Activated CD8-positive, alpha-beta memory T cell treated with anti-CD3 and anti-CD28 coated beads, Interleukin-2, amount 10 ng/mL, durations not matched to agents 7 days and 5 days (primary cell): ENCODE results near the gene ITPKC. TPM values are rescaled to one million over a fixed set of nuclear protein-coding genes. Genes with fewer than 3 reads are reported as not detected.

ENCODE experiments used
- ATAC-seq: fragments of 150-1000 bp; cut with Tn5 transposase; one replicate; pipeline ENCODE4 v1.10.0; 2021; ENCODE audit warnings: moderate library complexity
- CTCF ChIA-PET: fragments of 350-600 bp; sonication (Branson Sonifier 250); formaldehyde crosslinking; loops from one replicate; lab custom pipeline; 2021; ENCODE audit warnings: antibody characterized with exemption; lab: Charles Lee
- DNase-seq: peaks from one replicate; pipeline ENCODE4 v3.0.0-alpha.2; 2020
- H3K27ac Mint-ChIP-seq: one replicate; pipeline ENCODE4 v1.8.0; 2021; ENCODE audit warnings: mild to moderate bottlenecking, mixed read lengths
- H3K27me3 Mint-ChIP-seq: one replicate; pipeline ENCODE4 v1.8.0; 2021; ENCODE audit warnings: mixed read lengths
- H3K36me3 Mint-ChIP-seq: one replicate; pipeline ENCODE4 v1.8.0; 2021; ENCODE audit warnings: mild to moderate bottlenecking, mixed read lengths
- H3K4me1 Mint-ChIP-seq: one replicate; pipeline ENCODE4 v1.8.0; 2021; ENCODE audit warnings: mixed read lengths
- H3K4me3 Mint-ChIP-seq: one replicate; pipeline ENCODE4 v1.8.0; 2021; ENCODE audit warnings: mild to moderate bottlenecking, moderate library complexity, mixed read lengths
- H3K9me3 Mint-ChIP-seq: one replicate; pipeline ENCODE4 v1.8.0; 2022; ENCODE audit warnings: low read depth, mixed read lengths
- total RNA-seq, 2 experiments: library from RNA; stranded (reverse); gene quantifications; one replicate each; pipeline ENCODE4 v1.2.3, GENCODE V29; 2021

The ITPKC gene
- total RNA-seq, 2 experiments from 2014 or later, result 5.6 to 5.8 TPM

GRCh38 chr19:40709817-40710216, 7.1 kb upstream of the ITPKC start:
- peaks cover 21% of the 10 kb centered on the region for H3K36me3 Mint-ChIP-seq
- H3K9me3 Mint-ChIP-seq, result no peaks in the 10 kb centered on the region
- H3K4me3 Mint-ChIP-seq, result no peak overlapping the region
- DNase-seq (no peak), ATAC-seq (no peak)
- CTCF ChIA-PET, result no interaction called here
- no peak overlapping the region for H3K27ac Mint-ChIP-seq
- no peaks in the 10 kb centered on the region for H3K27me3 Mint-ChIP-seq
- H3K4me1 Mint-ChIP-seq, result peaks cover 19% of the 10 kb centered on the region

- no peaks in the 10 kb centered on the region for H3K9me3 Mint-ChIP-seq
- no peaks in the 10 kb centered on the region for H3K27me3 Mint-ChIP-seq
- CTCF ChIA-PET, result no interaction called here
- peaks cover 13% of the 10 kb centered on the region for H3K36me3 Mint-ChIP-seq
- ATAC-seq, result no peak
- DNase-seq, result no peak
- peak overlapping the region; percentile 94 for H3K4me3 Mint-ChIP-seq
- H3K27ac Mint-ChIP-seq, result peak overlapping the region; percentile 66
- H3K4me1 Mint-ChIP-seq, result peaks cover 48% of the 10 kb centered on the region
These were observed 3.0 kb upstream of the ITPKC start for GRCh38 chr19:40713939-40714338.

- Mint-ChIP-seq H3K4me3 (peak overlapping the region; percentile 94), H3K9me3 (no peaks in the 10 kb centered on the region), H3K27ac (peak overlapping the region; percentile 96), H3K4me1 (peaks cover 54% of the 10 kb centered on the region), H3K36me3 (peaks cover 10% of the 10 kb centered on the region), H3K27me3 (no peaks in the 10 kb centered on the region)
- peak; percentile 96 for DNase-seq
- CTCF ChIA-PET, result no interaction called here
- peak; percentile 77 for ATAC-seq
These were observed 2.2 kb upstream of the ITPKC start for GRCh38 chr19:40714441-40715299.

GRCh38 chr19:40716031-40716481, 856 bp upstream of the ITPKC start:
- DNase-seq (peak; percentile 73), ATAC-seq (peak; percentile 4)
- Mint-ChIP-seq H3K36me3 (peaks cover 10% of the 10 kb centered on the region), H3K9me3 (no peaks in the 10 kb centered on the region), H3K4me3 (peak overlapping the region; percentile 94), H3K27me3 (no peaks in the 10 kb centered on the region), H3K27ac (peak overlapping the region; percentile 96), H3K4me1 (peaks cover 66% of the 10 kb centered on the region)
- CTCF ChIA-PET, result interaction anchor here (1.2 to 2.1 kb wide), 9 partner anchors 25 to 103 kb away, joined by 3 to 14 read pairs (median 5); partner anchors contain the start of genes ACTMAP, EGLN2, NUMBL and RAB4B

GRCh38 chr19:40717325-40717879, 490 bp downstream of the ITPKC start:
- peaks cover 65% of the 10 kb centered on the region for H3K4me1 Mint-ChIP-seq
- peak overlapping the region; percentile 80 for H3K27ac Mint-ChIP-seq

GRCh38 chr19:40717880-40718773, 1.2 kb downstream of the ITPKC start:
- no peak for DNase-seq
- peaks cover 6% of the 10 kb centered on the region for H3K36me3 Mint-ChIP-seq
- CTCF ChIA-PET, result interaction anchor here (1.5 to 2.1 kb wide), 5 partner anchors 14 to 101 kb away, joined by 3 to 14 read pairs (median 8); partner anchors contain the start of genes ACTMAP, EGLN2, NUMBL and SNRPA

More at GRCh38 chr19:40717325-40717879, 490 bp downstream of the ITPKC start:
- Mint-ChIP-seq H3K4me3 (peak overlapping the region; percentile 73), H3K9me3 (no peaks in the 10 kb centered on the region), H3K36me3 (peaks cover 6% of the 10 kb centered on the region), H3K27me3 (no peaks in the 10 kb centered on the region)
- DNase-seq, result no peak
- CTCF ChIA-PET, result interaction anchor here (1.5 to 2.1 kb wide), 7 partner anchors 15 to 102 kb away, joined by 3 to 14 read pairs (median 5); partner anchors contain the start of genes ACTMAP, EGLN2, NUMBL and SNRPA
- no peak for ATAC-seq

GRCh38 chr19:40718774-40719391, 2.0 kb downstream of the ITPKC start:
- CTCF ChIA-PET, result no interaction called here
- ATAC-seq, result no peak
- peaks cover 9% of the 10 kb centered on the region for H3K36me3 Mint-ChIP-seq
- DNase-seq, result no peak
- no peaks in the 10 kb centered on the region for H3K9me3 Mint-ChIP-seq
- H3K27ac Mint-ChIP-seq, result peak overlapping the region; percentile 78
- H3K4me3 Mint-ChIP-seq, result peak overlapping the region; percentile 73
- H3K4me1 Mint-ChIP-seq, result peaks cover 63% of the 10 kb centered on the region
- no peaks in the 10 kb centered on the region for H3K27me3 Mint-ChIP-seq

More at GRCh38 chr19:40717880-40718773, 1.2 kb downstream of the ITPKC start:
- H3K27me3 Mint-ChIP-seq, result no peaks in the 10 kb centered on the region
- peak overlapping the region; percentile 80 for H3K27ac Mint-ChIP-seq
- H3K4me1 Mint-ChIP-seq, result peaks cover 64% of the 10 kb centered on the region
- no peaks in the 10 kb centered on the region for H3K9me3 Mint-ChIP-seq
- ATAC-seq, result no peak
- H3K4me3 Mint-ChIP-seq, result peak overlapping the region; percentile 73

GRCh38 chr19:40719414-40719894, 2.5 kb downstream of the ITPKC start:
- Mint-ChIP-seq H3K4me1 (peaks cover 61% of the 10 kb centered on the region), H3K27me3 (no peaks in the 10 kb centered on the region)
- CTCF ChIA-PET, result no interaction called here

GRCh38 chr19:40721140-40721486, 4.2 kb downstream of the ITPKC start:
- Mint-ChIP-seq H3K27ac (no peak overlapping the region), H3K4me1 (peaks cover 52% of the 10 kb centered on the region), H3K4me3 (no peak overlapping the region), H3K36me3 (peaks cover 14% of the 10 kb centered on the region), H3K9me3 (no peaks in the 10 kb centered on the region), H3K27me3 (no peaks in the 10 kb centered on the region)
- CTCF ChIA-PET, result interaction anchor here (1.5 kb wide), 1 partner anchor 23 kb away, joined by 4 read pairs; no protein-coding TSS in a partner anchor
- ATAC-seq (no peak), DNase-seq (no peak)

More at GRCh38 chr19:40719414-40719894, 2.5 kb downstream of the ITPKC start:
- H3K4me3 Mint-ChIP-seq, result peak overlapping the region; percentile 73
- H3K27ac Mint-ChIP-seq, result no peak overlapping the region
- no peaks in the 10 kb centered on the region for H3K9me3 Mint-ChIP-seq
- ATAC-seq (no peak), DNase-seq (no peak)
- peaks cover 10% of the 10 kb centered on the region for H3K36me3 Mint-ChIP-seq

- Mint-ChIP-seq H3K4me3 (no peak overlapping the region), H3K27ac (no peak overlapping the region), H3K27me3 (no peaks in the 10 kb centered on the region), H3K9me3 (no peaks in the 10 kb centered on the region), H3K4me1 (peaks cover 49% of the 10 kb centered on the region), H3K36me3 (peaks cover 14% of the 10 kb centered on the region)
- ATAC-seq (no peak), DNase-seq (no peak)
- CTCF ChIA-PET, result interaction anchor here (0.8 to 0.9 kb wide), 2 partner anchors 21 to 31 kb away, joined by 3 read pairs; partner anchors contain the start of gene NUMBL
These were observed 5.2 kb downstream of the ITPKC start for GRCh38 chr19:40721936-40722661.

- no peak overlapping the region for H3K27ac Mint-ChIP-seq
- CTCF ChIA-PET, result no interaction called here
- no peaks in the 10 kb centered on the region for H3K27me3 Mint-ChIP-seq
- no peaks in the 10 kb centered on the region for H3K9me3 Mint-ChIP-seq
- H3K4me1 Mint-ChIP-seq, result peaks cover 38% of the 10 kb centered on the region
- H3K36me3 Mint-ChIP-seq, result peaks cover 18% of the 10 kb centered on the region
- H3K4me3 Mint-ChIP-seq, result no peak overlapping the region
- DNase-seq (no peak), ATAC-seq (no peak)
These were observed 6.8 kb downstream of the ITPKC start for GRCh38 chr19:40723661-40724254.
